NCI-H82 treated with DMSO at 0.1 percent for 48 hours (cell line): ENCODE data around the gene NOS1.
A peak's percentile ranks its signal among the peaks of the same experiment; 100 is the strongest.

ENCODE experiments used
- DNase-seq: peaks from one replicate; lab custom pipeline; 2025; ENCODE audit not compliant: unreplicated experiment; lab: John Stamatoyannopoulos, UW

NOS1 gene

DNA sequence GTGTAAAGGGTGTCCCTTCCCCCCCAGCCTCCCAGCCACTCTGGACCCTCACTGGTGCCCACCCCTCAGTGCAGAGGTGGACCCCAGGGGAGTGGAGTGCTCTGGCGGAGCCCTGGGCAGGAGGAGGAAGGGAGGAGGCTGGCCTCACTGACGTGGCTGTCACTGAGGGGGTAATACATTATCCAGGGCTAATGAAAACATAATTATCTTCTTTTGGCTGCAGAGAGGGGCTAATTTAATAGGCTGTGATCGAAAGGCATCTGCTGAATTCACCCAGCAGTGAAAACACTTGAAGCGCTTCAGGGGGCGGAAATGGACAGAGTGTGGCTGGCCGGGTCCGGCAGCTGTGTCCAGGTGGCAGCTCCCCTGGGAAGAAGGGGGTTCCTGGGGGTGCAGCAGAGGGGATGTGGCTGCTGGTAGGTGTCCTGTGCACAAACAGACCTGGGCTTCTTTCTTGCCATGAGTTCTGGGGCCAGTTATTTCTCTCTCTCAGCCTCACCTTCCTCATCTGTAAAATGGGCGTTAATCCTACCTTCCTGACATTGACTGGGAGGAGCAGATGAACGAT is 3.7 kb upstream of the NOS1 start:
- DNase-seq, result no peak

DNA sequence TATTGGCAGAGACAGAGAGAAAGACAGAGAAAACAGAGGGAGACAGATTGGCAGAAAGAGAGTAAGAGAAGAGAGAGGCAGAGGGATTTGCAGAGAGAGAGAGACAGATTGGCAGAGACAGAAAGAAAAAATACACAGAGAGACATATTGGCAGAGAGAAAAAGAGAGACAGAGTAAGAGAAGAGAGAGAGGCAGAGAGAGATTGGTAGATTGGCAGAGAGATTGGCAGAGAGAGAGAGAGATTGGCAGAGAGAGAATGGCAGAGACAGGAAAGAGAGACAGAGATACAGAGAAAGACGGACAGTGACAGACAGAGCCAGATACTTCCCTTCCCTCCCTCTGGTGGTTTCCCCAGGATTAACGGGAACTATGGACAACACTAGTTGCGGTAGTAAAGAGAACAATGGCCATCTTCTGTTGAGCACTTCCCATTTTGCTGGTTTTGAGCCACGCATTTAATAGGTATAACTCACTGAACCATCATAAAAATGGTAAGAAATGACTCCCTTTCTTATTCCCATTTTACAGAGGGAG is 2.6 kb upstream of the NOS1 start:
- DNase-seq, result no peak

- no peak for DNase-seq
Observed at GRCh38 chr12:117363056-117363662, 1.7 kb upstream of the NOS1 start.

DNA sequence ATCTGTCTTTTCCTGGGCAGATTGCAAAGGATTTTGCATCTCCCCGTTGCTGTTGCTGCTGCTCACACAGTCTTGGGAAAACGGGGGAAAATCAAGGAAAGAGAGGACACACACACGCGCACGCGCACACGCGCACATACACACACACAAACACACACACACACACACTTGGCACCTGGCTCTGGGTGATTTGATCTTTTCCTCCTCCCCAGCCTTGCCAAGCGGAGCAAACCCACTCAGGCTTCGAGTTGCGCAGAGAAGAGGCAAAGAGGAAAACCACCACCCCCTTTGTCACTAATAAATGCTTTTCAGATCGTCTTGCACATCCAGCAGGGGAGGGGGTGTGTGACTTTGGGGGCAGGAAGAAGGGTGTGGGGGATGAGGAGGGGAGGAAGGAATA is 965 bp upstream of the NOS1 start:
- no peak for DNase-seq

DNA sequence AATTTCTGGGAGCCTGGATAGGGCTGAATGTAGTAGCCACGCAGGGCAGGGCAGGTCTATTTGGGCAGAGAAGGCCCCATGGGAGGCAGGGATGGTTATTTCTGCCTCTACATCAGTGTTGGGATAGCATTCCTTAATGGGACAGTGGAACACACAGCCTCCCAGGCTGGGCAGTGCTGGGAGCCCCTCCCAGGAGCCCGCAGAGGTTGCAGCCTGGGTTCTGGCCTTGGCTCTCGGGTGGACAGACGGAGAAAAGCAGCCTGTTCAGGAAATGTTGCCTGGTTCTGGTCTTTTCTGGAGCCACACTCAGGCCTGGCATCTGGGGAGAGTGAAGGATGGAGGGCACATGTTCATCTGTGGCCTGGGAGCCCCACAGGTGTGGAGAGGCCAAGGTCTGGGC is 479 bp upstream of the NOS1 start:
- no peak for DNase-seq

- DNase-seq, result no peak
Observed at GRCh38 chr12:117360551-117361346, 677 bp downstream of the NOS1 start.

GRCh38 chr12:117360222-117360550 is 1.2 kb downstream of the NOS1 start:
- DNase-seq, result no peak

GRCh38 chr12:117359029-117359845 is 2.2 kb downstream of the NOS1 start:
- DNase-seq, result no peak

- no peak for DNase-seq
Observed at GRCh38 chr12:117356048-117356447, 5.4 kb downstream of the NOS1 start.

GRCh38 chr12:117352883-117353282 is 8.5 kb downstream of the NOS1 start:
- no peak for DNase-seq

- DNase-seq, result no peak
Observed at GRCh38 chr12:117352206-117352605, 9.2 kb downstream of the NOS1 start.

DNA sequence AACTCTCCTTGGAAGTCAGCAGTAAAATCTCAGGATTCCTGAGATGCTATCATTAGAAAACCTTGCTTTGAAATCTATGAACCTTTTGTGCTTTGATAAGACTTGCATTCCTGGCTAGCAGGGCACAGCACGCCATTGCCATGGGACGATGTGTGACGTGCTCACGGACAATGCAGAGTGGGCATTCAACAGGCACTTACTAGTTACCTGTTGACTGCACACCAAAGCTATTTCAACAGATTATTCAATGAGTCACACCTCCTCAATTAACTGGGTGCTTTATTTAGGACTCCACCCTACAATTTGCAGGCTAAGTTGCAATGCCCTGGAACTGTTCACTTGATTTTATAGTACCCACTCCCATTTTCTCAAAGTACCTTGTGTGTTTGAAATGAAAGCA is 11.3 kb downstream of the NOS1 start:
- no peak for DNase-seq

- no peak for DNase-seq
Observed at GRCh38 chr12:117347588-117347987, 13.8 kb downstream of the NOS1 start.

DNA sequence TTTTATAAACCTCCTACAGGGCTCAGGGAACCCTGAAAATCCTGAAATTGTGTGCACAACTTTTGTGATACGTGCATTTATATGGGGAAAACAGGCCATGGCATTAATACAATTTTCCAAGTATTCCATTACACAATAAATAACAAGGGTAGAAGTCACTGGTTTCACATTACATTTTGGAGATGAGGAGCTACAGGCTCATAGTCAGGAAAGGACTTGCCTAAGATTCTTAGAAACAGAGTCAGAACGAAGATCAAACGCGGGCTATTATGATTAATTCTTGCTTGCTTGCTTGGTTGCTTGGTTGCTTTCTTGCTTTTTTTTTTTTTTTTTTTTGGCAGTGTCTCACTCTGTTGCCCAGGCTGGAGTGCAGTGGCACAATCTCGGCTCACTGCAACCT is 16.7 kb downstream of the NOS1 start:
- no peak for DNase-seq

DNA sequence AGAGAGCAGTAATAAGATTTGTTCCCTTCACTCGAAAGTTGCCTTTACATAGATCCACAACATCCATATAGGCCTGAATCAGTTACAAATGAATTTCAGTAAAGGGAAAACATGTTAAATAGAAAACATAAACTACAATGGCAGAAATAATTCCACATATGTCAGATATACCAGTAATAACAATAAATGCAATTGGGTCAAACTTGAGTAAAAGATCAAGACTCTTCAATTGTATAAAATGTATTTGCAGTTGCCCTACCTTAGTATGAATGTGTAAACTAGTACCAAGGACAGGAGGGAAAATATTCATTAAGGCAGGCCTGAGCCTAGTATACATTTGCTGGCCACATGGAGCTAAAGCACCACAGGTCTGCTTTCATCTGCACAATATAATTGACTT is 17.6 kb downstream of the NOS1 start:
- DNase-seq, result no peak

- no peak for DNase-seq
Observed at GRCh38 chr12:117343296-117343695, 18.1 kb downstream of the NOS1 start.

DNA sequence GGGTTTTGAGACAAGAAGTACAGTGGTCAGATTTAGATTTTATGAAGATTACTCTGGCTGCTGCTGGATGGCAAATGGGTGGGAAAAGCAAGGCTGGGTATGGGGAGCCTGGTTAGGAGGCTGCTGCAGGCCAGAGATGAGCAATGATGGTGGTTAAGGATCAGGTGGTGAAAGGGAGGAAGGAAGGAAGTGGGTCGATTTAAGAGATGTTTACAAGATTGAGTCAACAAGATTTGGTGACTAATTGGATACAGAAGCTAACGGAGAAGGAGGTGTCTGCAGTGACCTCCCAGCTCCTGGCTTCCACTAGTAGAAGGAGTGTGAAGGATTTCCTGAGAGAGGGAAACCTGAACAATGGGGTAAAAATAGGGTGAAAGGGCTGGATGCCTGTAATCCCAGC is 18.7 kb downstream of the NOS1 start:
- peak; percentile 40 for DNase-seq

- no peak for DNase-seq
Observed at GRCh38 chr12:117342247-117342646, 19.2 kb downstream of the NOS1 start.

- DNase-seq, result no peak
Observed at GRCh38 chr12:117339104-117339503, 22.3 kb downstream of the NOS1 start.

- DNase-seq, result no peak
Observed at GRCh38 chr12:117334855-117335587, 26.4 kb downstream of the NOS1 start.

GRCh38 chr12:117334051-117334450 is 27.4 kb downstream of the NOS1 start:
- DNase-seq, result no peak
